ENCODE results near the gene LGALS12. TPM values are rescaled to one million over a fixed set of nuclear protein-coding genes. Genes with fewer than 3 reads are reported as not detected.

The LGALS12 gene
- total RNA-seq, 1 experiment from 2014 or later, result 1.5 TPM

- H3K36me3 ChIP-seq, result no peaks in the 10 kb centered on the region
- H3K27me3 ChIP-seq, result no peaks in the 10 kb centered on the region
- H3K4me3 ChIP-seq, result no peak overlapping the region
- H3K9me3 ChIP-seq, result 0 out of 2 replicates have a peak, but pooled peaks cover 2% of the 10 kb centered on the region
- DNase-seq, result no peak
Measured at GRCh38 chr11:63564056-63564774, 58.3 kb downstream of the LGALS12 start.

- H3K27me3 ChIP-seq, result no peaks in the 10 kb centered on the region
- 0 out of 2 replicates have a peak, but pooled peaks cover 2% of the 10 kb centered on the region for H3K9me3 ChIP-seq
- peak; percentile 41 for DNase-seq
- no peaks in the 10 kb centered on the region for H3K36me3 ChIP-seq
- H3K4me3 ChIP-seq, result no peak overlapping the region
Measured at GRCh38 chr11:63564784-63565350, 59.0 kb downstream of the LGALS12 start.

Other genes with a start within 250 kb of the LGALS12 start
- gene SLC22A9, start 136.3 kb upstream of the LGALS12 start, total RNA-seq (2014; rRNA removed; shearing (Covaris generic); ENCODE audit: low replicate concordance), result not detected in 2 replicates
- not detected in 2 replicates for gene PLAAT5, start 14.9 kb upstream of the LGALS12 start, total RNA-seq (2014; rRNA removed; shearing (Covaris generic); ENCODE audit: low replicate concordance)
- 33.9 and 56.1 TPM in 2 replicates for gene PLAAT4, start 30.7 kb downstream of the LGALS12 start, total RNA-seq (2014; rRNA removed; shearing (Covaris generic); ENCODE audit: low replicate concordance)
- not detected in 2 replicates for gene PLAAT2, start 57.3 kb downstream of the LGALS12 start, total RNA-seq (2014; rRNA removed; shearing (Covaris generic); ENCODE audit: low replicate concordance)
- 13.6 and 28.8 TPM in 2 replicates for gene PLAAT3, start 108.3 kb downstream of the LGALS12 start, total RNA-seq (2014; rRNA removed; shearing (Covaris generic); ENCODE audit: low replicate concordance)
- 92.4 and 93.6 TPM in 2 replicates for gene ATL3, start 165.3 kb downstream of the LGALS12 start, total RNA-seq (2014; rRNA removed; shearing (Covaris generic); ENCODE audit: low replicate concordance)
- gene RTN3, start 175.4 kb downstream of the LGALS12 start, total RNA-seq (2014; rRNA removed; shearing (Covaris generic); ENCODE audit: low replicate concordance), result 107 and 112 TPM in 2 replicates

All from MG63 (cell line).